GM23248 (cell line): ENCODE measurements around the gene TAOK1. TPM values are rescaled to one million over a fixed set of nuclear protein-coding genes. Genes with fewer than 3 reads are reported as not detected.
A peak's percentile ranks its signal among the peaks of the same experiment; 100 is the strongest.

ENCODE experiments used
- DNase-seq: peaks from one replicate; pipeline ENCODE4 v3.0.0-alpha.2; 2015
- H2AFZ ChIP-seq: fragments of 200-600 bp; sonication (generic); 2 replicates; pipeline ENCODE4 v1.6.1; 2016; ENCODE audit warnings: antibody characterized with exemption
- H3F3A ChIP-seq: fragments of 200-600 bp; sonication (generic); 2 replicates; pipeline ENCODE4 v1.6.1; 2016; ENCODE audit warnings: mild to moderate bottlenecking, antibody characterized with exemption, mixed run types; ENCODE audit not compliant: insufficient read depth
- H3K27ac ChIP-seq: fragments of 200-600 bp; sonication (generic); 2 replicates; pipeline ENCODE4 v1.5.1; 2016; ENCODE audit warnings: mild to moderate bottlenecking
- H3K27me3 ChIP-seq: fragments of 200-600 bp; sonication (generic); replicated peaks from 2 replicates; pipeline ENCODE4 v1.6.1; 2016; ENCODE audit warnings: mild to moderate bottlenecking; ENCODE audit not compliant: insufficient read depth
- H3K36me3 ChIP-seq: fragments of 200-600 bp; sonication (generic); 2 replicates; pipeline ENCODE4 v1.6.1; 2016; ENCODE audit warnings: low read depth, mild to moderate bottlenecking
- H3K4me1 ChIP-seq: fragments of 200-600 bp; sonication (generic); 2 replicates; pipeline ENCODE4 v1.6.1; 2016; ENCODE audit warnings: mild to moderate bottlenecking; ENCODE audit not compliant: insufficient read depth
- H3K4me2 ChIP-seq: fragments of 200-600 bp; sonication (generic); one replicate; pipeline ENCODE4 v1.6.1; 2016; ENCODE audit warnings: mild to moderate bottlenecking; ENCODE audit not compliant: unreplicated experiment
- H3K4me3 ChIP-seq: fragments of 200-600 bp; sonication (generic); 2 replicates; pipeline ENCODE4 v1.5.1; 2016; ENCODE audit warnings: mild to moderate bottlenecking
- H3K79me2 ChIP-seq: fragments of 200-600 bp; sonication (generic); 2 replicates; pipeline ENCODE4 v1.6.1; 2016; ENCODE audit warnings: mild to moderate bottlenecking; ENCODE audit not compliant: insufficient read depth
- H3K9ac ChIP-seq: fragments of 200-600 bp; sonication (generic); 2 replicates; pipeline ENCODE4 v1.6.1; 2016; ENCODE audit warnings: mild to moderate bottlenecking
- H3K9me2 ChIP-seq: fragments of 200-600 bp; sonication (generic); 2 replicates; pipeline ENCODE4 v1.6.1; 2016; ENCODE audit warnings: mixed run types, mild to moderate bottlenecking, moderate library complexity; ENCODE audit not compliant: insufficient read depth
- H3K9me3 ChIP-seq: fragments of 200-600 bp; sonication (generic); one replicate; pipeline ENCODE4 v1.6.1; 2017; ENCODE audit warnings: low read depth
- H4K20me1 ChIP-seq: fragments of 200-600 bp; sonication (generic); 2 replicates; pipeline ENCODE4 v1.6.0; 2016; ENCODE audit not compliant: insufficient read depth
- EZH2 ChIP-seq: fragments of 200-600 bp; sonication (generic); IDR thresholded peaks from 2 replicates; pipeline ENCODE4 v1.6.1; 2018; ENCODE audit warnings: antibody characterized with exemption, mild to moderate bottlenecking; ENCODE audit not compliant: insufficient read depth, poor library complexity, severe bottlenecking
- EZH2phosphoT487 ChIP-seq: fragments of 200-600 bp; sonication (generic); IDR thresholded peaks from 2 replicates; pipeline ENCODE4 v1.6.1; 2018; ENCODE audit warnings: antibody characterized with exemption, moderate library complexity, mild to moderate bottlenecking, low read depth; ENCODE audit not compliant: insufficient read depth
- WGBS, 2 experiments: methylation state at CpG; one replicate each; pipeline ENCODE4 v1.1.6; 2015 to 2017; ENCODE audit warnings: low lambda C conversion rate in 2 of 2, low coverage in 1 of 2; ENCODE audit errors: missing lambda C conversion rate in 2 of 2; 5-methylcytosine and 5-hydroxymethylcytosine counted together
- in situ Hi-C: fragments of 300-500 bp; cut with MboI; formaldehyde crosslinking; loops from 2 replicates; pipeline ENCODE4 v1.15.0; 2020
- polyA plus RNA-seq: library from polyadenylated mRNA; unstranded; fragments of >200 nt; fragmentation: Nextera tagmentation; extraction: Ambion mirVana; gene quantifications from 2 replicates; pipeline ENCODE4 v1.2.1, GENCODE V29; 2016
- total RNA-seq: library from RNA; depleted of rRNA; stranded (reverse); fragments of >200 nt; shearing (Covaris generic); gene quantifications from 2 replicates; pipeline ENCODE4 v1.2.3, GENCODE V29; 2014; rRNA removed

The TAOK1 gene
- total RNA-seq (48.4 and 49.9 TPM in 2 replicates), polyA plus RNA-seq (7.1 and 7.6 TPM in 2 replicates)

- Histone ChIP-seq H3K4me2 (peak within 1 kb of the TSS; percentile 100), H3K4me3 (peak within 1 kb of the TSS; percentile 93), H3K9ac (peak within 1 kb of the TSS; percentile 97), H3K4me1 (peaks cover 25% of the 10 kb centered on the region), H4K20me1 (0 out of 2 replicates have a peak, but pooled peaks cover 16% of the 10 kb centered on the region), H3F3A (peaks cover 40% of the 10 kb centered on the region), H3K27ac (peak within 1 kb of the TSS; percentile 79), H3K9me3 (no peaks in the 10 kb centered on the region), H2AFZ (peak within 1 kb of the TSS; percentile 99), H3K27me3 (no peaks in the 10 kb centered on the region), H3K79me2 (peaks cover 52% of the 10 kb centered on the region), H3K36me3 (no peaks in the 10 kb centered on the region), H3K9me2 (no peaks in the 10 kb centered on the region)
- no peak for TF ChIP-seq EZH2
- no peak for TF ChIP-seq EZH2phosphoT487
- 1 to 2% methylated on average over 39 to 49 of the region's 87 CpGs for WGBS, 2 experiments
- in situ Hi-C loops, result no loop called here
- DNase-seq, result peak; percentile 100
These were observed at the start of gene TAOK1 for GRCh38 chr17:29389982-29390850. Gene TAOK1, plus strand, starts transcription at chr17:29390363. Its CDS starts 61,186 bp downstream, at chr17:29451549.

- Histone ChIP-seq H3K4me3 (no peak overlapping the region), H3K4me1 (no peaks in the 10 kb centered on the region), H3F3A (no peaks in the 10 kb centered on the region), H3K9me3 (no peaks in the 10 kb centered on the region), H3K79me2 (no peaks in the 10 kb centered on the region), H2AFZ (no peak overlapping the region), H4K20me1 (no peaks in the 10 kb centered on the region), H3K9ac (no peak overlapping the region), H3K27me3 (peaks cover 14% of the 10 kb centered on the region), H3K27ac (no peak overlapping the region), H3K9me2 (no peaks in the 10 kb centered on the region), H3K4me2 (no peak overlapping the region), H3K36me3 (no peaks in the 10 kb centered on the region)
- in situ Hi-C loops, result no loop called here
- TF ChIP-seq EZH2, result no peak
- TF ChIP-seq EZH2phosphoT487, result no peak
- 58 to 65% methylated on average over 2 of the region's 2 CpGs for WGBS, 2 experiments
- peak; percentile 80 for DNase-seq
These were observed 48.4 kb upstream of the TAOK1 start for GRCh38 chr17:29341726-29342125.

DNA sequence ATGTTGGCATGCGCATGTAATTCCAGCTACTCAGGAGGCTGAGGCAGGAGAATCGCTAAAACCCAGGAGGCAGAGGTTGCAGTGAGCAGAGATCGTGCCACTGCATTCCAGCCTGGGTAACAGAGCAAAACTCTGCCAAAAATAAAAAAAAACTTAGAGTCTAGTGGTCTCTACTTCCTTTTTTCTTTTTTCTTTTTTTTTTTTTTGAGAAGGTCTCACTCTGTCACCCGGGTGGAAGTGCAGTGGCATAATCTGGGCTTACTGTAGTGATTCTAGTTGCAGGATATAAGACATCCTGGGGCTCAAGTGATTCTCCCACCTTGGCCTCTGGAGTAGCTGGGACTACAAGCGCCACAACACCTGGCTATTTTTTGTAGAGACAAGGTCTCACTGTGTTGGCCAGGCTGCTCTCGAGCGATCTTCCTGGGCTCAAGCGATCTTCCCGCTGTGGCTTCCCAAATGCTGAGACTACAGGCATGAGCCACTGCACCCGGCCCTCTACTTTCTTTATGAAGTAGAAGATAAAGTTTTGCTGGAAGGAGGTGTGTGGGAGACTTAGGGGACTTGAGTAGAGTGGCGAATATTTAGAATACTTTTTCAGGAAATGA lies 47.9 kb upstream of the TAOK1 start:
- 85 to 89% methylated on average over 11 of the region's 11 CpGs for WGBS, 2 experiments
- no peaks in the 10 kb centered on the region for H3K9me2 ChIP-seq
- H4K20me1 ChIP-seq, result no peaks in the 10 kb centered on the region
- no peaks in the 10 kb centered on the region for H3K4me1 ChIP-seq
- no peaks in the 10 kb centered on the region for H3K79me2 ChIP-seq
- no peak overlapping the region for H3K27ac ChIP-seq
- H3F3A ChIP-seq, result no peaks in the 10 kb centered on the region
- no peaks in the 10 kb centered on the region for H3K9me3 ChIP-seq
- H2AFZ ChIP-seq, result no peak overlapping the region
- H3K36me3 ChIP-seq, result no peaks in the 10 kb centered on the region
- H3K9ac ChIP-seq, result no peak overlapping the region
- no peak overlapping the region for H3K4me3 ChIP-seq
- in situ Hi-C loops, result no loop called here
- no peak for DNase-seq
- H3K4me2 ChIP-seq, result no peak overlapping the region
- peaks cover 14% of the 10 kb centered on the region for H3K27me3 ChIP-seq
- TF ChIP-seq EZH2, result no peak
- TF ChIP-seq EZH2phosphoT487, result no peak

GRCh38 chr17:29344201-29344856 lies 45.8 kb upstream of the TAOK1 start:
- WGBS, 2 experiments, result 76 to 79% methylated on average over 11 of the region's 11 CpGs
- Histone ChIP-seq H3K9me3 (no peaks in the 10 kb centered on the region), H3K79me2 (no peaks in the 10 kb centered on the region), H2AFZ (no peak overlapping the region), H3K27me3 (peaks cover 14% of the 10 kb centered on the region), H3K4me2 (no peak overlapping the region), H3K9ac (no peak overlapping the region), H3K9me2 (no peaks in the 10 kb centered on the region), H3K4me3 (no peak overlapping the region), H3K4me1 (0 out of 2 replicates have a peak, but pooled peaks cover 3% of the 10 kb centered on the region), H3K36me3 (no peaks in the 10 kb centered on the region), H3F3A (peaks cover 12% of the 10 kb centered on the region), H4K20me1 (no peaks in the 10 kb centered on the region), H3K27ac (no peak overlapping the region)
- TF ChIP-seq EZH2 (no peak), EZH2phosphoT487 (no peak)
- no peak for DNase-seq
- in situ Hi-C loops, result no loop called here
